Activated B cell treated with CpG ODN at 0.5 μM for 24 hours (primary cell): ENCODE results near the gene ZNF497. TPM values are rescaled to one million over a fixed set of nuclear protein-coding genes. Genes with fewer than 3 reads are reported as not detected.

ENCODE experiments used
- ATAC-seq: fragments of 200-7000 bp; cut with Tn5 transposase; one replicate; pipeline ENCODE4 v1.10.0; 2021; ENCODE audit warnings: low read depth, mild to moderate bottlenecking, moderate library complexity
- CTCF ChIA-PET: fragments of 350-600 bp; sonication (Branson Sonifier 250); formaldehyde crosslinking; loops from one replicate; lab custom pipeline; 2021; ENCODE audit warnings: antibody characterized with exemption; lab: Charles Lee
- POLR2A ChIA-PET: fragments of 350-600 bp; sonication (Branson Sonifier 250); formaldehyde crosslinking; loops from one replicate; lab custom pipeline; 2021; ENCODE audit warnings: antibody characterized with exemption; lab: Charles Lee
- DNase-seq: peaks from one replicate; pipeline ENCODE4 v3.0.0; 2022
- H3K27ac Mint-ChIP-seq: one replicate; pipeline ENCODE4 v1.8.0; 2020; ENCODE audit warnings: mixed read lengths
- H3K27me3 Mint-ChIP-seq: one replicate; pipeline ENCODE4 v1.8.0; 2021; ENCODE audit warnings: mixed read lengths
- H3K36me3 Mint-ChIP-seq: one replicate; pipeline ENCODE4 v1.8.0; 2021; ENCODE audit warnings: low read depth, mixed read lengths
- H3K4me1 Mint-ChIP-seq: one replicate; pipeline ENCODE4 v1.8.0; 2021; ENCODE audit warnings: mixed read lengths
- H3K4me3 Mint-ChIP-seq: one replicate; pipeline ENCODE4 v1.8.0; 2020; ENCODE audit warnings: mild to moderate bottlenecking, mixed read lengths
- H3K9me3 Mint-ChIP-seq: one replicate; pipeline ENCODE4 v1.8.0; 2020; ENCODE audit warnings: mixed read lengths
- intact Hi-C: fragments of 100-400 bp; cut with micrococcal nuclease; formaldehyde crosslinking; loops from one replicate; pipeline ENCODE4 v1.15.1; 2024
- total RNA-seq: library from RNA; stranded (reverse); gene quantifications from 2 replicates; pipeline ENCODE4 v1.2.3, GENCODE V29; 2022
- TF ChIP-seq, protein P1 (sequence below): fragments of 200-600 bp; IDR thresholded peaks from one replicate; pipeline ENCODE4 v1.8.0; 2022; ENCODE audit warnings: antibody characterized with exemption, mild to moderate bottlenecking

ZNF497 gene
- total RNA-seq, 1 donor from 2014 or later = 2.1 TPM

DNA sequence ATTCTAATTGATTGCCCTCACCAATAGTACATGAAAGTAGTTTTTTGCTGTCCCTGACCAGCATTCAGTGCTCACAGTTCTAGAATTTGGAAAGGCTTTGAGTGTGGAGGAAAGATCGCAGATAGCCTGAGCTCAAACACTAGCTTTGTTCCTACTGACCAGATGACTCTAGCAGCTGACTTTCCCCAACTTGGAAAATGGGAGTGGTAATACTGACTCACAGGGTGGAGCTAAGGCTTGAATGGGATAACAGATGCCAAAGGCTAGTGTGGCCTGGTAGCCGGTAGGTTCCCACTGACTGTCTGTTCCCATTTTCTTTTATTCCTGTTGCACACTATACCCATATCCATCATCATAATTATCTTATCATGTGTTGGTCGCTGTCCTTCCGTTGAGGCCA lies 32.1 kb downstream of the ZNF497 start:
- Mint-ChIP-seq H3K27me3 (no peaks in the 10 kb centered on the region), H3K36me3 (peaks cover 11% of the 10 kb centered on the region), H3K4me1 (peaks cover 2% of the 10 kb centered on the region), H3K9me3 (no peaks in the 10 kb centered on the region), H3K4me3 (no peak overlapping the region), H3K27ac (no peak overlapping the region)
- intact Hi-C loops = no loop called here
- DNase-seq (no peak), ATAC-seq (no peak)
- ChIA-PET POLR2A (interaction anchor here (0.5 kb wide), 1 partner anchor 104 kb away, joined by 3 read pairs; no protein-coding TSS in a partner anchor), CTCF (interaction anchor here (1.3 kb wide), 1 partner anchor 190 kb away, joined by 4 read pairs; the partner anchor contains the start of gene ZBTB45)
- TF ChIP-seq, protein P1, sequence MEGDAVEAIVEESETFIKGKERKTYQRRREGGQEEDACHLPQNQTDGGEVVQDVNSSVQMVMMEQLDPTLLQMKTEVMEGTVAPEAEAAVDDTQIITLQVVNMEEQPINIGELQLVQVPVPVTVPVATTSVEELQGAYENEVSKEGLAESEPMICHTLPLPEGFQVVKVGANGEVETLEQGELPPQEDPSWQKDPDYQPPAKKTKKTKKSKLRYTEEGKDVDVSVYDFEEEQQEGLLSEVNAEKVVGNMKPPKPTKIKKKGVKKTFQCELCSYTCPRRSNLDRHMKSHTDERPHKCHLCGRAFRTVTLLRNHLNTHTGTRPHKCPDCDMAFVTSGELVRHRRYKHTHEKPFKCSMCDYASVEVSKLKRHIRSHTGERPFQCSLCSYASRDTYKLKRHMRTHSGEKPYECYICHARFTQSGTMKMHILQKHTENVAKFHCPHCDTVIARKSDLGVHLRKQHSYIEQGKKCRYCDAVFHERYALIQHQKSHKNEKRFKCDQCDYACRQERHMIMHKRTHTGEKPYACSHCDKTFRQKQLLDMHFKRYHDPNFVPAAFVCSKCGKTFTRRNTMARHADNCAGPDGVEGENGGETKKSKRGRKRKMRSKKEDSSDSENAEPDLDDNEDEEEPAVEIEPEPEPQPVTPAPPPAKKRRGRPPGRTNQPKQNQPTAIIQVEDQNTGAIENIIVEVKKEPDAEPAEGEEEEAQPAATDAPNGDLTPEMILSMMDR = no peak

- Mint-ChIP-seq H3K9me3 (no peaks in the 10 kb centered on the region), H3K4me1 (peaks cover 2% of the 10 kb centered on the region), H3K36me3 (no peaks in the 10 kb centered on the region), H3K4me3 (no peak overlapping the region), H3K27ac (no peak overlapping the region), H3K27me3 (no peaks in the 10 kb centered on the region)
- TF ChIP-seq, protein P1 = no peak
- ATAC-seq (no peak), DNase-seq (no peak)
- POLR2A ChIA-PET = interaction anchor here (1.0 to 1.3 kb wide), 2 partner anchors 24 to 34 kb away, joined by 3 read pairs; partner anchors contain the start of genes ERVK3-1 and ZNF497
- intact Hi-C loops = no loop called here
- CTCF ChIA-PET = interaction anchor here (0.7 kb wide), 1 partner anchor 18 kb away, joined by 3 read pairs; no protein-coding TSS in a partner anchor
Measured at GRCh38 chr19:58328999-58329398, 33.6 kb downstream of the ZNF497 start.

DNA sequence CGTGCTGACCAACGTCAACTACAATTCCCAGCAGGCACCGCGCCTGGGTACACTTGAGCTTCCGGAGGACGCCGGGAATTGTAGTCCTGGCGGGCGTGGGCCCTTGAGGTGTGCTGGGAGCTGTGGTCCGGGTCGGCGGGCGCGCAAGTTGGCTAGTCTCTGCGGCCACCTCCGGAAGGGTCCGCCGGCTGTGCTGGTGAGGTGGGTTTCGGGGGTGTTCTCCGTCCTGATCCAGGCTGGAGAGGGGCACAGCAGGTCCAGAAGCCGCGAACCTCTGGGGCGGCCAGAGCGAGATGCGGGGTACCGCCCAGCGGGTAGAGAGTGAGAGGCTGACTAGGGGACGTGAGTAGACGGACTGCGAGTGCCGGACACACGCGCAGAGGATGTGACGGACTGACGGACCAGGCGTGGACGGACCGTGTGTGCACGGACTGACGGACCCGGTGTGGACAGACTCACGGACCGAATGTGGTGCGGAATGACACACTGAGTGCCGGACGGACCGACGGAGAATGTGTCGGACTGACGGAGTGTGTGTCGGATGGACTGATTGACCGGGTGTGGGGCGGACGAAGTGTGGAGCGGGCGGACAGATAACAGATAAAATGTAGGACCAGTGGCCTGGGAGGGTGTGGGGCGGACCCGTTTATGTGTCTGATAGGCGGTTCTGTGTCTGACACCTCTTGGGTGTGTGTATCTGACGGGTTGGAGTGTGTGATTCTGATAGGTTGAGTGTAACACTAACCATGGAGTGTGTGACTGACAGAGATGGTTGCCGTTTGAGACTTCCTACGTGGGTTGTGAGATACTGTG lies 35.4 kb downstream of the ZNF497 start, which contains the start of gene ZSCAN22:
Gene ZSCAN22 (plus strand): TSS at position 81 of the 813 bp plus-strand sequence. CDS start 7,809 bp downstream, outside the sequence.
- intact Hi-C loops = loop anchor here (1.0 to 2.0 kb wide), 15 partner anchors 20 to 916 kb away; partner anchors contain the start of genes ERVK3-1, ZBTB45, ZNF132 and ZNF17
- ChIA-PET POLR2A (interaction anchor here (0.5 to 2.1 kb wide), 22 partner anchors 21 to 1934 kb away, joined by 3 to 26 read pairs (median 4); partner anchors contain the start of genes CHMP2A, ERVK3-1, RPS5 and TRIM28), CTCF (interaction anchor here (2.1 kb wide), 1 partner anchor 193 kb away, joined by 5 read pairs; the partner anchor contains the start of gene ZBTB45)
- ATAC-seq (peak; percentile 88), DNase-seq (peak; percentile 82)
- peaks cover 2% of the 10 kb centered on the region for H3K4me1 Mint-ChIP-seq
- no peak within 1 kb of the TSS for H3K27ac Mint-ChIP-seq
- TF ChIP-seq, protein P1 = no peak
- H3K36me3 Mint-ChIP-seq = no peaks in the 10 kb centered on the region
- no peaks in the 10 kb centered on the region for H3K27me3 Mint-ChIP-seq
- H3K9me3 Mint-ChIP-seq = no peaks in the 10 kb centered on the region
- no peak within 1 kb of the TSS for H3K4me3 Mint-ChIP-seq

- Mint-ChIP-seq H3K27ac (no peak overlapping the region), H3K9me3 (no peaks in the 10 kb centered on the region), H3K36me3 (no peaks in the 10 kb centered on the region), H3K27me3 (no peaks in the 10 kb centered on the region), H3K4me1 (peaks cover 2% of the 10 kb centered on the region), H3K4me3 (no peak overlapping the region)
- ChIA-PET CTCF (interaction anchor here (2.1 kb wide), 1 partner anchor 193 kb away, joined by 5 read pairs; the partner anchor contains the start of gene ZBTB45), POLR2A (interaction anchor here (0.5 to 2.1 kb wide), 23 partner anchors 21 to 1934 kb away, joined by 3 to 26 read pairs (median 5); partner anchors contain the start of genes CHMP2A, ERVK3-1, RPS5 and TRIM28)
- TF ChIP-seq, protein P1 = no peak
- DNase-seq (no peak), ATAC-seq (peak; percentile 20)
- intact Hi-C loops = loop anchor here (1.0 to 2.0 kb wide), 6 partner anchors 21 to 916 kb away; partner anchors contain the start of genes ERVK3-1, ZNF132, ZNF17 and ZNF324
Measured at GRCh38 chr19:58326501-58326913, 36.0 kb downstream of the ZNF497 start.
